NK-92 (cell line): Measurements from ENCODE around the gene PTPRK.

ENCODE experiments used
- DNase-seq: peaks from one replicate; lab custom pipeline; 2025; ENCODE audit not compliant: unreplicated experiment; lab: John Stamatoyannopoulos, UW

Gene PTPRK

GRCh38 chr6:128516514-128516898, 3.9 kb downstream of the PTPRK start:
- no peak for DNase-seq

- no peak for DNase-seq
Observed at GRCh38 chr6:128515550-128516513, 4.6 kb downstream of the PTPRK start.

- DNase-seq = no peak
Observed at GRCh38 chr6:128513878-128514277, 6.5 kb downstream of the PTPRK start.

- DNase-seq = no peak
Observed at GRCh38 chr6:128512296-128512695, 8.1 kb downstream of the PTPRK start.

GRCh38 chr6:128511506-128511905, 8.9 kb downstream of the PTPRK start:
- DNase-seq = no peak

GRCh38 chr6:128509709-128510108, 10.7 kb downstream of the PTPRK start:
- no peak for DNase-seq

- DNase-seq = no peak
Observed at GRCh38 chr6:128508588-128509296, 11.7 kb downstream of the PTPRK start.

- DNase-seq = no peak
Observed at GRCh38 chr6:128507337-128508310, 12.8 kb downstream of the PTPRK start.

GRCh38 chr6:128505603-128506002, 14.8 kb downstream of the PTPRK start:
- DNase-seq = no peak

GRCh38 chr6:128504003-128504654, 16.3 kb downstream of the PTPRK start:
- DNase-seq = no peak

GRCh38 chr6:128500749-128501600, 19.4 kb downstream of the PTPRK start:
- no peak for DNase-seq

- DNase-seq = no peak
Observed at GRCh38 chr6:128500014-128500413, 20.4 kb downstream of the PTPRK start.

- no peak for DNase-seq
Observed at GRCh38 chr6:128499079-128499731, 21.2 kb downstream of the PTPRK start.

- DNase-seq = no peak
Observed at GRCh38 chr6:128498234-128498633, 22.2 kb downstream of the PTPRK start.

- DNase-seq = no peak
Observed at GRCh38 chr6:128495536-128496333, 24.7 kb downstream of the PTPRK start.

- DNase-seq = no peak
Observed at GRCh38 chr6:128494440-128494839, 26.0 kb downstream of the PTPRK start.

GRCh38 chr6:128493877-128494276, 26.5 kb downstream of the PTPRK start:
- no peak for DNase-seq

- no peak for DNase-seq
Observed at GRCh38 chr6:128492386-128492785, 28.0 kb downstream of the PTPRK start.
